HepG2 (cell line): ENCODE data around the gene SYT8. TPM values are rescaled to one million over a fixed set of nuclear protein-coding genes. Genes with fewer than 3 reads are reported as not detected.

Source experiments
- CENPT ChIP-seq: sonication (generic); formaldehyde crosslinking; IDR thresholded peaks from 2 replicates; pipeline ENCODE4 v1.8.0; 2022; ENCODE audit warnings: low read depth, mild to moderate bottlenecking, moderate library complexity, missing genetic modification reagents
- FLYWCH1 ChIP-seq: sonication (generic); formaldehyde crosslinking; IDR thresholded peaks from 2 replicates; pipeline ENCODE4 v1.8.1; 2023; ENCODE audit warnings: mild to moderate bottlenecking, missing genetic modification reagents
- KAT8 ChIP-seq: IDR thresholded peaks from 2 replicates; pipeline ENCODE4 v1.6.1; 2016; ENCODE audit warnings: missing genetic modification reagents, missing compliant biosample characterization
- MEF2D ChIP-seq: sonication (generic); formaldehyde crosslinking; IDR thresholded peaks from 2 replicates; pipeline ENCODE4 v1.5.1; 2020; ENCODE audit warnings: mild to moderate bottlenecking, missing genetic modification reagents
- RELA ChIP-seq: sonication (generic); formaldehyde crosslinking; IDR thresholded peaks from 2 replicates; pipeline ENCODE4 v1.4.0; 2020; ENCODE audit warnings: missing genetic modification reagents
- SCMH1 ChIP-seq: sonication (generic); formaldehyde crosslinking; IDR thresholded peaks from 2 replicates; pipeline ENCODE4 v1.9.0; 2021; ENCODE audit warnings: missing genetic modification reagents, mild to moderate bottlenecking, borderline replicate concordance
- TRIM24 ChIP-seq: sonication (generic); formaldehyde crosslinking; IDR thresholded peaks from 2 replicates; pipeline ENCODE4 v1.8.0; 2022; ENCODE audit warnings: mild to moderate bottlenecking, missing genetic modification reagents
- UBTF ChIP-seq: sonication (generic); formaldehyde crosslinking; IDR thresholded peaks from 2 replicates; pipeline ENCODE4 v1.4.0; 2020; ENCODE audit warnings: mild to moderate bottlenecking, missing genetic modification reagents
- XBP1 ChIP-seq: sonication (generic); formaldehyde crosslinking; IDR thresholded peaks from 2 replicates; pipeline ENCODE4 v1.5.0; 2020; ENCODE audit warnings: missing genetic modification reagents
- ZBED4 ChIP-seq: sonication (generic); formaldehyde crosslinking; IDR thresholded peaks from 2 replicates; pipeline ENCODE4 v1.4.0; 2020; ENCODE audit warnings: missing genetic modification reagents, borderline replicate concordance
- ZNF256 ChIP-seq: sonication (generic); formaldehyde crosslinking; conservative IDR thresholded peaks from 2 replicates; pipeline ENCODE4 v1.4.0; 2020; ENCODE audit warnings: missing genetic modification reagents
- ZNF496 ChIP-seq: sonication (generic); formaldehyde crosslinking; IDR thresholded peaks from 2 replicates; pipeline ENCODE4 v1.8.1; 2023; ENCODE audit warnings: mild to moderate bottlenecking, moderate library complexity, missing genetic modification reagents; ENCODE audit not compliant: insufficient replicate concordance
- ZNF607 ChIP-seq: sonication (generic); formaldehyde crosslinking; IDR thresholded peaks from 2 replicates; pipeline ENCODE4 v1.5.1; 2020; ENCODE audit warnings: missing genetic modification reagents, mild to moderate bottlenecking, borderline replicate concordance
- ZNF746 ChIP-seq: sonication (generic); formaldehyde crosslinking; IDR thresholded peaks from 2 replicates; pipeline ENCODE4 v1.8.0; 2022; ENCODE audit warnings: mild to moderate bottlenecking, missing genetic modification reagents
- polyA plus RNA-seq, 8 experiments: library from polyadenylated mRNA; depleted of rRNA in 3 of 8; stranded (reverse) in 7 of 8; unstranded in 1 of 8; fragments of >200 nt; fragmentation: Illumina TruSeq in 4 of 8; extraction: Trizol in 4 of 8; gene quantifications; 2 replicates each; pipeline versions ENCODE4 v1.2.1 to v1.2.3, GENCODE V29; 2011 to 2016; ENCODE audit warnings: low read depth in 4 of 8, missing spikeins in 1 of 8, mixed read lengths in 1 of 8; ENCODE audit not compliant: insufficient read depth in 1 of 8
- total RNA-seq, 5 experiments: library from RNA; depleted of rRNA; stranded (reverse); fragments of >200 nt; fragmentation: Illumina TruSeq; extraction: Trizol; gene quantifications; 2 replicates each; pipeline ENCODE4 v1.2.3, GENCODE V29; 2016; ENCODE audit warnings: low read depth in 1 of 5
- TF ChIP-seq, protein P1 (sequence below): sonication (generic); formaldehyde crosslinking; IDR thresholded peaks from 2 replicates; pipeline ENCODE4 v1.4.0; 2020; ENCODE audit warnings: missing genetic modification reagents, mild to moderate bottlenecking, borderline replicate concordance
- TF ChIP-seq, protein P2 (sequence below): sonication (generic); formaldehyde crosslinking; IDR thresholded peaks from 2 replicates; pipeline ENCODE4 v1.8.0; 2022; ENCODE audit warnings: mild to moderate bottlenecking, missing genetic modification reagents; ENCODE audit not compliant: insufficient replicate concordance
- TF ChIP-seq, protein P3 (sequence below): sonication (generic); formaldehyde crosslinking; IDR thresholded peaks from 2 replicates; pipeline ENCODE4 v1.5.1; 2020; ENCODE audit warnings: mild to moderate bottlenecking, moderate library complexity, missing genetic modification reagents

Gene SYT8
- total and polyA plus RNA-seq, 2 of the 13 experiments (the other 11 are each of a cell fraction or from before 2014, with no cell fraction given) = 0.60 to 2.3 TPM

DNA sequence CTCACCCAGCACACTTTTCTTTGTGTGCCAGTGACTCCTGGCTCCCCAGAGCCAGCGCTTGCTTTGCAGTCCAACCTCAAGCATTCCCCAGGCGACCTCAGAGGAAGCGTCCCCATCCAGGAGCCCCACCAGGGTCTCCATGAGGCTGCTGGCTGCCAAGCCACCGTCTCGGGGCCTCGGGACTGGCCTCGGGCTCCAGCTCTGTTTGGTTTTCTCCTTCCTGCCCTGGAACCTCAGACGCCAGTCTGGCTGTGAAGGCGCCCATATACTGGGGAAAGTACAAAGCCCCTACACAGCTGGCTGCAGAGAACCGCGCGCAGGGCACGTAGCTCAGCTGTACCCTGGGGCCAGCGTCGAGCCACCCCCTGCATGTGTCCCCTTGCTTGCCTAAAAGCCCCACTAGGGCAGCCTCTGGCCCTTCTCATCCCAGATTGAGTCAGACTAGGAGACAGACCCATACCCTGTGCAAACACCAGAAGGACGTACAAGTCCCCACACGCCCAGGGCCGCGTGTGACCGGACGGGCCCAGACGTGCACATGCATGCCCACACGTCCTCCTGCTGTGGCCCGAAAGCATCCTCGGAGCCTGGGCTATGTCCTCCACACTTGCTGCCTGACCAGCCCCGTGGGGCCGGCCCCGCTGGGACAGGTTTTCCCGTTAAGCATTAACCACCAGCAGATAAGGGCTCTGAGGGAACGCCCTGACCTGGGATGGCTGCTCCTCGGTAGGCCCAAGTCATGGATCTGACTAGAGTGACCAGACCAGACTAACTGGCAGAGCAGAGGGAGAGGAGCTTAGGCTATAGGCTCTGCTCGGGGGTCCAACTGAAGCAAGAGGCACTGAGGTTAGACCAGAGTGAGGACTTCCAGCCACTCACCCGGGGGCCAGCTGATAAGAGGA lies 4.2 kb upstream of the SYT8 start (continued):
- TF ChIP-seq, protein P1, sequence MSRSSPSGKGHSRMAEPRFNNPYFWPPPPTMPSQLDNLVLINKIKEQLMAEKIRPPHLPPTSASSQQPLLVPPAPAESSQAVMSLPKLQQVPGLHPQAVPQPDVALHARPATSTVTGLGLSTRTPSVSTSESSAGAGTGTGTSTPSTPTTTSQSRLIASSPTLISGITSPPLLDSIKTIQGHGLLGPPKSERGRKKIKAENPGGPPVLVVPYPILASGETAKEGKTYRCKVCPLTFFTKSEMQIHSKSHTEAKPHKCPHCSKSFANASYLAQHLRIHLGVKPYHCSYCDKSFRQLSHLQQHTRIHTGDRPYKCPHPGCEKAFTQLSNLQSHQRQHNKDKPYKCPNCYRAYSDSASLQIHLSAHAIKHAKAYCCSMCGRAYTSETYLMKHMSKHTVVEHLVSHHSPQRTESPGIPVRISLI (CRISPR knock-in tag) = no peak
- TF ChIP-seq MEF2D (peak; percentile 82), ZBED4 (CRISPR knock-in tag) (peak; percentile 70; the same call in 1 of the 2 replicates), FLYWCH1 (CRISPR knock-in tag) (peak; percentile 53; the same call in 1 of the 2 replicates), ZNF496 (CRISPR knock-in tag) (no peak), XBP1 (CRISPR knock-in tag) (no peak), CENPT (CRISPR knock-in tag) (0 out of 2 replicates have a peak, but pooled peaks have one; percentile 59), ZNF607 (peak; percentile 97), TRIM24 (CRISPR knock-in tag) (no peak), ZNF256 (CRISPR knock-in tag) (no peak), KAT8 (peak; percentile 50), SCMH1 (no peak), RELA (CRISPR knock-in tag) (no peak), ZNF746 (peak; percentile 80; the same call in 1 of the 2 replicates), UBTF (CRISPR knock-in tag) (peak; percentile 94)
- TF ChIP-seq, protein P2, sequence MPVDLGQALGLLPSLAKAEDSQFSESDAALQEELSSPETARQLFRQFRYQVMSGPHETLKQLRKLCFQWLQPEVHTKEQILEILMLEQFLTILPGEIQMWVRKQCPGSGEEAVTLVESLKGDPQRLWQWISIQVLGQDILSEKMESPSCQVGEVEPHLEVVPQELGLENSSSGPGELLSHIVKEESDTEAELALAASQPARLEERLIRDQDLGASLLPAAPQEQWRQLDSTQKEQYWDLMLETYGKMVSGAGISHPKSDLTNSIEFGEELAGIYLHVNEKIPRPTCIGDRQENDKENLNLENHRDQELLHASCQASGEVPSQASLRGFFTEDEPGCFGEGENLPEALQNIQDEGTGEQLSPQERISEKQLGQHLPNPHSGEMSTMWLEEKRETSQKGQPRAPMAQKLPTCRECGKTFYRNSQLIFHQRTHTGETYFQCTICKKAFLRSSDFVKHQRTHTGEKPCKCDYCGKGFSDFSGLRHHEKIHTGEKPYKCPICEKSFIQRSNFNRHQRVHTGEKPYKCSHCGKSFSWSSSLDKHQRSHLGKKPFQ = peak; percentile 66
- TF ChIP-seq, protein P3, sequence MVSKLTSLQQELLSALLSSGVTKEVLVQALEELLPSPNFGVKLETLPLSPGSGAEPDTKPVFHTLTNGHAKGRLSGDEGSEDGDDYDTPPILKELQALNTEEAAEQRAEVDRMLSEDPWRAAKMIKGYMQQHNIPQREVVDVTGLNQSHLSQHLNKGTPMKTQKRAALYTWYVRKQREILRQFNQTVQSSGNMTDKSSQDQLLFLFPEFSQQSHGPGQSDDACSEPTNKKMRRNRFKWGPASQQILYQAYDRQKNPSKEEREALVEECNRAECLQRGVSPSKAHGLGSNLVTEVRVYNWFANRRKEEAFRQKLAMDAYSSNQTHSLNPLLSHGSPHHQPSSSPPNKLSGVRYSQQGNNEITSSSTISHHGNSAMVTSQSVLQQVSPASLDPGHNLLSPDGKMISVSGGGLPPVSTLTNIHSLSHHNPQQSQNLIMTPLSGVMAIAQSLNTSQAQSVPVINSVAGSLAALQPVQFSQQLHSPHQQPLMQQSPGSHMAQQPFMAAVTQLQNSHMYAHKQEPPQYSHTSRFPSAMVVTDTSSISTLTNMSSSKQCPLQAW (CRISPR knock-in tag) = peak; percentile 99
